ENCODE measurements around the gene HOXD3.

The HOXD3 gene

DNA sequence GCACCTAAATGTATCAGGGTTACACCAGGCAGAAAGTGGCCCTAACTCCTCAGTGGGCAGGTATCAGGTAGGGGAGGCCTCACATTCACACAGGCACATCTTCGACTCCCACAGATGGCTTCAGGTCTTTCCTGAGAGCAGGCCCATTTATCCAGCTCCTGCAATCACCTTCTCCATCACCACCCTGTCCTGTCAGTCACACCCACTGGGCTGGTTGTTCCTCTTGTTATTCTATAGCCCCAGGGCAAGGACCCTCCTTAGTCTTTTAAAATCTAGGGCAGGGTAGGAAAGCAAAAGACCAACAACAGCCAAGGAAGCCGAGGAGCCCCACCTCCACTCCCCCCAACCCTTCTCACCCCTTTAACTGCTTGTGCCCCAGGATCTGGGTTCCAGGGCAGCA is 14.8 kb upstream of the HOXD3 start:
- no peaks in the 10 kb centered on the region for H3K4me1 ChIP-seq

DNA sequence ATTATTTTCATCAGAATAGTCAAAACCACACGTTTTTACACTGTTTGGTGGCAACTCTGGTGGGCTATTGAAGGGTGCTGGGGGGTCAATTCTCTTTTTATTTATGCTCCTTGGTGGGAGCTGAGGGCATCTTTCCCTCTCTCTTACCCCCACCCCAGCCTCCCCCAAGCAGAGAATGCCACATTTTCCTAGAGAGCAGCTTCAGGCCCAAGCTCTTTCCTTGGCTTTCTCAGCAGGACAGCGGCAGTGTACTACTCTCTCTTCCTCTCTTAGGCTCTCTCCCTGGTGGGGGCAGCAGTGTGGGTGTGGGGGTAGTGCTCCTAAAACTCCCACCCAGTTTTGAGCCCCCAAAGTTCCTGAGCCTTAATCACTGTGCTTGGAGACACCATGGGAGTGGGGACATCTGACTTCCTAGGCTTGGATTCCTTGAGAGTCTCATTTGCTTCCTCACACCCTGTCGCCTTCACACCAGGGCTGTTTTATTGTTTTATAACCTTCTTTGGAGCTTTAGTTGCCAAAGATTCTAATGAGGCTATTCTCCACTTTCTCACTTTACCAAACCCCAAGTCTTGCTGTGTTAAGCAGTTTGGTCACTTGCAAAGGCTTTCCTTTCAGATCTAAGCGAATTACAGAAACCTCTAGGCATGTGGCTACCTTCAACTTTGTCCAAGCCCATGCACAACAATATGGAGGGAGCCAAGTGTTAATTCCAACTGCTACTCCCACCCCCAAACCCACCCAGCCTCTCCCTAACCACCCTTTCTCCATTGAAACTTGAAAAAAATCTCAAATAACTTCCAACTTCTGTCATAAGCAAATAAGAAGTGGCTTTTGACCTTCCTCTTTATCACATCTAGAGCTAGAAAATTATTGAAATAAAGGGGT is 11.8 kb upstream of the HOXD3 start:
- Histone ChIP-seq H3K27me3 (ENCODE audit: control insufficient read depth, insufficient read depth, low read length) (peaks cover 8% of the 10 kb centered on the region), H3K4me1 (no peaks in the 10 kb centered on the region), H3K4me2 (ENCODE audit: low read length) (no peak overlapping the region), H2AFZ (no peak overlapping the region), H3K27ac (no peak overlapping the region), H3K36me3 (ENCODE audit: control insufficient read depth, insufficient read depth, low read length) (no peaks in the 10 kb centered on the region), H3K9ac (no peak overlapping the region), H3K79me2 (no peaks in the 10 kb centered on the region), H3K9me3 (ENCODE audit: control insufficient read depth, low read length) (no peaks in the 10 kb centered on the region), H3K4me3 (ENCODE audit: low read depth, low read length) (no peak overlapping the region)
- TF ChIP-seq, protein P1, sequence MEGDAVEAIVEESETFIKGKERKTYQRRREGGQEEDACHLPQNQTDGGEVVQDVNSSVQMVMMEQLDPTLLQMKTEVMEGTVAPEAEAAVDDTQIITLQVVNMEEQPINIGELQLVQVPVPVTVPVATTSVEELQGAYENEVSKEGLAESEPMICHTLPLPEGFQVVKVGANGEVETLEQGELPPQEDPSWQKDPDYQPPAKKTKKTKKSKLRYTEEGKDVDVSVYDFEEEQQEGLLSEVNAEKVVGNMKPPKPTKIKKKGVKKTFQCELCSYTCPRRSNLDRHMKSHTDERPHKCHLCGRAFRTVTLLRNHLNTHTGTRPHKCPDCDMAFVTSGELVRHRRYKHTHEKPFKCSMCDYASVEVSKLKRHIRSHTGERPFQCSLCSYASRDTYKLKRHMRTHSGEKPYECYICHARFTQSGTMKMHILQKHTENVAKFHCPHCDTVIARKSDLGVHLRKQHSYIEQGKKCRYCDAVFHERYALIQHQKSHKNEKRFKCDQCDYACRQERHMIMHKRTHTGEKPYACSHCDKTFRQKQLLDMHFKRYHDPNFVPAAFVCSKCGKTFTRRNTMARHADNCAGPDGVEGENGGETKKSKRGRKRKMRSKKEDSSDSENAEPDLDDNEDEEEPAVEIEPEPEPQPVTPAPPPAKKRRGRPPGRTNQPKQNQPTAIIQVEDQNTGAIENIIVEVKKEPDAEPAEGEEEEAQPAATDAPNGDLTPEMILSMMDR (IDR thresholded peaks at IDR 0.05) = no peak

More for the DNA sequence above, 14.8 kb upstream of the HOXD3 start:
- Histone ChIP-seq H3K4me2 (ENCODE audit: low read length) (no peak overlapping the region), H3K27me3 (ENCODE audit: control insufficient read depth, insufficient read depth, low read length) (peaks cover 8% of the 10 kb centered on the region), H3K9ac (no peak overlapping the region), H3K79me2 (no peaks in the 10 kb centered on the region), H3K4me3 (ENCODE audit: low read depth, low read length) (no peak overlapping the region), H3K9me3 (ENCODE audit: control insufficient read depth, low read length) (no peaks in the 10 kb centered on the region), H3K36me3 (ENCODE audit: control insufficient read depth, insufficient read depth, low read length) (no peaks in the 10 kb centered on the region), H3K27ac (no peak overlapping the region), H2AFZ (no peak overlapping the region)
- TF ChIP-seq, protein P1 (IDR thresholded peaks at IDR 0.05) = no peak

DNA sequence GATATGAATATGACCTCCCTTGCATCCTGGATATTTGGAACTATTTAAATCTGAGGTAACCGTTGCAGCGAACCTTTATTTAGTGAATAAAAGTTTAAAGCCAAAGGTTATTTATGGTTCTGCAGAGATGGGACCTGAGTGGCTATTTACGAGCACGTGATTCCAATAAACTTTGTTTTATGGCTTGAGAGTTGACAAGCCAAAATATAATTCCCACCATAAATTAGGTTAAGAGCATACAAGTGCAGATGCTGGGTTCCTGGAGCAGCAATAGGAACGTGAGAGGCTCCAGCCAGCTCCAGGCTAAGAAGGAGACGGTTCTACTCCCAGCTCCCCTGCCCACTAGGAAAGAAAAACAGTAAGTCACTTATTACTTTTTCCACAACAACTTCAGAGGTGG is 11.0 kb upstream of the HOXD3 start:
- TF ChIP-seq, protein P1 (IDR thresholded peaks at IDR 0.05) = no peak
- Histone ChIP-seq H3K27ac (no peak overlapping the region), H3K4me1 (no peaks in the 10 kb centered on the region), H3K9me3 (ENCODE audit: control insufficient read depth, low read length) (no peaks in the 10 kb centered on the region), H2AFZ (no peak overlapping the region), H3K27me3 (ENCODE audit: control insufficient read depth, insufficient read depth, low read length) (peaks cover 3% of the 10 kb centered on the region), H3K36me3 (ENCODE audit: control insufficient read depth, insufficient read depth, low read length) (no peaks in the 10 kb centered on the region), H3K4me3 (ENCODE audit: low read depth, low read length) (no peak overlapping the region), H3K4me2 (ENCODE audit: low read length) (no peak overlapping the region), H3K79me2 (no peaks in the 10 kb centered on the region), H3K9ac (no peak overlapping the region)

DNA sequence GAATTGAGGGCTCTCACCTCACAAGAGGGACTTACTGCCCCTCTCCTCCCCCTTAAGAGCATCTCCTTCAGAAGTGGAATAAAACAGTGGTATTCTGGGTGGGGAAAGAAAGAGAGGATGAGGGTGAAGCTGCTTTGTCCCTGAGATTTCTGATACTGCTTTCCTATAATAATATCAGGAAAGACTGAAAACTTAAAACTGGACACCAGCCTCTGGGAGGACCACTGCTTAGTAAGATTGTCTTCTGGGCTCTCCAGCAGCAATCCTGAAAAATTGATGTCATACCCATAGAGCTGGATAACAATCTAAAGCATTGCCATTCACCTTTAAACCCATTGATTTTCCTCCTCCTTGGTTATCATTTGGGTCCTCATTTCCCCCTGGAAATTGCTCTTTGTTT is 10.5 kb upstream of the HOXD3 start:
- Histone ChIP-seq H3K9me3 (ENCODE audit: control insufficient read depth, low read length) (no peaks in the 10 kb centered on the region), H3K27ac (no peak overlapping the region), H3K4me2 (ENCODE audit: low read length) (no peak overlapping the region), H3K27me3 (ENCODE audit: control insufficient read depth, insufficient read depth, low read length) (peaks cover 3% of the 10 kb centered on the region), H3K79me2 (no peaks in the 10 kb centered on the region), H2AFZ (no peak overlapping the region), H3K4me1 (no peaks in the 10 kb centered on the region), H3K36me3 (ENCODE audit: control insufficient read depth, insufficient read depth, low read length) (no peaks in the 10 kb centered on the region), H3K9ac (no peak overlapping the region), H3K4me3 (ENCODE audit: low read depth, low read length) (no peak overlapping the region)
- TF ChIP-seq, protein P1 (IDR thresholded peaks at IDR 0.05) = no peak
